SH-SY5Y (cell line): ENCODE data around the gene SEMA3C.

Experiments used
- GATA2 ChIP-seq: IDR thresholded peaks from 2 replicates; pipeline ENCODE4 v1.6.1; 2011; ENCODE audit warnings: mild to moderate bottlenecking, low read depth, low read length
- GATA3 ChIP-seq: IDR thresholded peaks from 2 replicates; pipeline ENCODE4 v1.6.1; 2011; ENCODE audit warnings: low read depth, mild to moderate bottlenecking, low read length, moderate library complexity

DNA sequence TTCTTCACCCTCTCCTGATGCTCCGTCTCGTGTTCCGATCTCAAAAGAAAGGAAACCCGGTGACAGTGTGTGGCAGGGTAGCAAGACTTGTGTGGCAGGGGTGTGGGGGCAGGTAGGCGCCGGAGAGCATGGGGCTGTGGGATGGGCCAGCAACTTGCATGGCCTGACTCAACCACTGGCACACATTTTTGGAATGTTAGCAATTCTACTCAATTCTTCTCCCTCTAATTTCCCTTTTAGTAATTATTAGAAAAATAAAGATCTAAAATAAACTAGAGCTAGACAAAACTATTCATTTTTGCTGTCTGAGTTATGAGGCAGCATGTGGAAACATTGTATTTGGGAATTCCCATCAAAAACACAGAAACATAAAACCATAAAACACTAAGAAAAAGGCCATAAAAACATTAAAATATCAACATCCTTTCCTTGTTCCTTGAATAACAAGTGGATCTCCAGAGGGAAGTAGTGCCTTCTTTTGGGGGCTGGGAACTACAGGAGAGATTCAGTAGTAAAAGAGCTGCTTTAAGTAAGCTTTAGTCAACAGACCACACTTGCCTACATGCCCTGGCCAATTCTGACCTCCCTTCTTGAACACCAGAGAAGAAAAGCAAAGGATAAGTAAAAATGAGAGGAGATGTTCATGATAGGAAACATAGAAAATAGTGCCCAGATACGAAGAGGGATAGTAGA lies 21.8 kb downstream of the SEMA3C start:
- TF ChIP-seq GATA2 (no peak), GATA3 (no peak)
